K562 (cell line): Measurements from ENCODE around the gene JADE3. TPM values are rescaled to one million over a fixed set of nuclear protein-coding genes. Genes with fewer than 3 reads are reported as not detected.

Experiments
- ATAC-seq: fragments of 200-7000 bp; cut with Tn5 transposase; 3 replicates; pipeline ENCODE4 v1.9.1; 2020; ENCODE audit warnings: moderate library complexity
- BruUV-seq: library from RNA; stranded (reverse); fragments of 400-500 nt; replicated peaks from 2 replicates; lab custom pipeline; 2021; lab: Mats Ljungman, UMichigan
- CTCF ChIA-PET: fragments of 300-600 bp; formaldehyde crosslinking; extraction: SDS; loops from one replicate; lab custom pipeline; 2021; ENCODE audit warnings: low intra/inter-chr PET ratio; lab: Yijun Ruan, JAX
- POLR2A ChIA-PET: fragments of 300-600, 350-650 bp; sonication (Branson Sonifier 250); formaldehyde crosslinking; extraction: SDS; loops from one replicate; lab custom pipeline; 2021; ENCODE audit warnings: antibody characterized with exemption, inconsistent platforms; lab: Yijun Ruan, JAX
- DNase-seq, 4 experiments: peaks; one replicate each; pipeline versions ENCODE4 v3.0.0 to v3.0.0-alpha.2; 2011 to 2018; ENCODE audit warnings: low spot score in 3 of 4, mixed read lengths in 3 of 4; ENCODE audit errors: extremely low read depth in 1 of 4
- FAIRE-seq: peaks from 2 replicates; lab custom pipeline; 2011; peaks lifted over from hg19 to GRCh38; lab: Jason Lieb, UNC
- H2AFZ ChIP-seq: 2 replicates; pipeline ENCODE4 v1.6.0; 2011; ENCODE audit warnings: low read depth, low read length, control low read depth, inconsistent platforms
- H3K27ac ChIP-seq: fragments of 200-600 bp; 3 replicates; pipeline ENCODE4 v1.8.0; 2011; ENCODE audit warnings: low read depth, mild to moderate bottlenecking, control low read depth, inconsistent platforms, low read length, moderate library complexity, mixed read lengths; ENCODE audit errors: extremely low read depth
- H3K27me3 ChIP-seq, 2 experiments: fragments of 300-600 bp in 1 of 2; 2 replicates in 1 of 2; 3 replicates in 1 of 2; pipeline versions ENCODE4 v1.6.0 to v1.8.0; 2011; ENCODE audit warnings: inconsistent platforms in 2 of 2, low read length in 2 of 2, mild to moderate bottlenecking in 1 of 2, mixed read lengths in 1 of 2, moderate library complexity in 1 of 2; ENCODE audit not compliant: control insufficient read depth in 2 of 2, insufficient read depth in 2 of 2
- H3K36me3 ChIP-seq: fragments of 300-600 bp; 3 replicates; pipeline ENCODE4 v1.8.0; 2011; ENCODE audit warnings: mild to moderate bottlenecking, low read length, inconsistent platforms; ENCODE audit not compliant: control insufficient read depth, insufficient read depth
- H3K4me1 ChIP-seq, 2 experiments: fragments of 200-600 bp in 1 of 2; replicated peaks in 1 of 2; 2 replicates in 1 of 2; 3 replicates in 1 of 2; pipeline versions ENCODE4 v1.5.1 to v1.8.0; 2011; ENCODE audit warnings: inconsistent platforms in 2 of 2, low read length in 2 of 2, mild to moderate bottlenecking in 1 of 2, mixed read lengths in 1 of 2, moderate library complexity in 1 of 2; ENCODE audit not compliant: control insufficient read depth in 2 of 2, insufficient read depth in 2 of 2
- H3K4me2 ChIP-seq: 2 replicates; pipeline ENCODE4 v1.6.1; 2011; ENCODE audit warnings: low read length, control low read depth, inconsistent platforms, mixed read lengths; ENCODE audit not compliant: insufficient read depth
- H3K4me3 ChIP-seq: fragments of 200-600 bp; sonication (generic), shearing (Covaris generic); 2 replicates; pipeline ENCODE4 v1.5.1; 2016; ENCODE audit warnings: control low read depth, inconsistent platforms
- H3K79me2 ChIP-seq: fragments of 200-600 bp; 3 replicates; pipeline ENCODE4 v1.8.0; 2011; ENCODE audit warnings: low read length, inconsistent platforms; ENCODE audit not compliant: control insufficient read depth, insufficient read depth
- H3K9ac ChIP-seq, 2 experiments: 2 replicates each; pipeline versions ENCODE4 v1.6.0 to v1.6.1; 2011; ENCODE audit warnings: low read depth in 2 of 2, low read length in 2 of 2, control low read depth in 1 of 2, inconsistent platforms in 1 of 2, mild to moderate bottlenecking in 1 of 2, mixed read lengths in 1 of 2; ENCODE audit not compliant: insufficient read depth in 1 of 2
- H3K9me1 ChIP-seq: one replicate; pipeline ENCODE4 v1.6.0; 2011; ENCODE audit warnings: inconsistent platforms, mild to moderate bottlenecking, low read length, moderate library complexity; ENCODE audit not compliant: control insufficient read depth, insufficient read depth
- H3K9me3 ChIP-seq: replicated peaks from 2 replicates; pipeline ENCODE4 v1.5.1; 2011; ENCODE audit warnings: low read depth, low read length, inconsistent platforms; ENCODE audit not compliant: control insufficient read depth, insufficient read depth
- H4K20me1 ChIP-seq: replicated peaks from 2 replicates; pipeline ENCODE4 v1.6.1; 2011; ENCODE audit warnings: low read length, inconsistent platforms, mixed read lengths; ENCODE audit not compliant: control insufficient read depth, insufficient read depth
- BRD9 ChIP-seq: fragments of 450-650 bp; IDR thresholded peaks from 2 replicates; pipeline ENCODE4 v1.6.1; 2018; ENCODE audit warnings: low read depth; ENCODE audit not compliant: partially characterized antibody
- CAMTA2 ChIP-seq: fragments of 250-450 bp; sonication (Bioruptor Pico); conservative IDR thresholded peaks from 2 replicates; pipeline ENCODE4 v1.5.1; 2022
- CBFA2T2 ChIP-seq: fragments of 450-650 bp; conservative IDR thresholded peaks from 2 replicates; pipeline ENCODE4 v1.6.1; 2017; ENCODE audit warnings: mild to moderate bottlenecking
- FOXK2 ChIP-seq, 2 experiments: fragments of 450-650 bp; IDR thresholded peaks in 1 of 2; conservative IDR thresholded peaks in 1 of 2; 2 replicates each; pipeline ENCODE4 v1.6.1; 2016; ENCODE audit warnings: low read depth in 2 of 2, mild to moderate bottlenecking in 1 of 2
- KDM1A ChIP-seq, 2 experiments: fragments of 450-650 bp; IDR thresholded peaks; 2 replicates each; pipeline ENCODE4 v1.6.1; 2016; ENCODE audit warnings: mild to moderate bottlenecking in 2 of 2
- MCM3 ChIP-seq: fragments of 450-650 bp; IDR thresholded peaks from 2 replicates; pipeline ENCODE4 v1.6.1; 2016
- POLR3G ChIP-seq: IDR thresholded peaks from 2 replicates; pipeline ENCODE4 v1.6.1; 2011; ENCODE audit not compliant: insufficient read length, insufficient replicate concordance; ENCODE audit errors: extremely low read depth
- RAD51 ChIP-seq: fragments of 450-650 bp; IDR thresholded peaks from 2 replicates; pipeline ENCODE4 v1.7.1; 2016; ENCODE audit warnings: low read depth, mild to moderate bottlenecking, borderline replicate concordance
- TEAD2 ChIP-seq: fragments of 450-650 bp; IDR thresholded peaks from 2 replicates; pipeline ENCODE4 v1.6.1; 2016; ENCODE audit warnings: missing genetic modification characterization, control low read depth, missing compliant biosample characterization
- XRCC4 ChIP-seq: IDR thresholded peaks from one replicate; pipeline ENCODE4 v1.6.1; 2011; ENCODE audit not compliant: insufficient read depth, insufficient read length; ENCODE audit errors: extremely low read depth
- WGBS: fragments of 100-300 bp; shearing (Covaris generic); methylation state at CpG from one replicate; pipeline ENCODE4 v1.1.6; 2016; ENCODE audit warnings: low coverage, mixed read lengths; ENCODE audit not compliant: insufficient coverage; ENCODE audit errors: missing lambda C conversion rate; 5-methylcytosine and 5-hydroxymethylcytosine counted together
- in situ Hi-C: fragments of 300-500 bp; cut with MboI; formaldehyde crosslinking; loops from 4 replicates; pipeline ENCODE4 v1.15.0; 2018; ENCODE audit warnings: inconsistent platforms, mixed read lengths
- intact Hi-C: fragments of 100-400 bp; cut with micrococcal nuclease; formaldehyde crosslinking; loops from 2 replicates; pipeline ENCODE4 v1.14.2; 2022
- polyA plus RNA-seq, 8 experiments: library from polyadenylated mRNA; depleted of rRNA in 4 of 8; stranded (reverse) in 5 of 8; unstranded in 3 of 8; fragments of >200 nt; fragmentation: Nextera tagmentation in 2 of 8; fragmentation: Illumina TruSeq in 1 of 8; extraction: Ambion mirVana in 2 of 8; extraction: Trizol in 1 of 8; gene quantifications; 2 replicates each; pipeline versions ENCODE4 v1.2.1 to v1.2.3, GENCODE V29; 2011 to 2014; ENCODE audit warnings: inconsistent platforms in 1 of 8, missing spikeins in 1 of 8
- total RNA-seq, 7 experiments: library from RNA; depleted of rRNA in 6 of 7; stranded (reverse); fragments of >200 nt in 6 of 7; fragmentation: Illumina TruSeq in 2 of 7; extraction: Trizol in 2 of 7; gene quantifications; 2 replicates each; pipeline versions ENCODE4 v1.2.1 to v1.2.3, GENCODE V29; 2011 to 2021; ENCODE audit warnings: low replicate concordance in 1 of 7
- TF ChIP-seq, protein P1 (sequence below): fragments of 250-450 bp; sonication (Bioruptor Pico); IDR thresholded peaks from 2 replicates; pipeline ENCODE4 v1.8.0; 2021; ENCODE audit warnings: moderate library complexity, mild to moderate bottlenecking, inconsistent platforms
- TF ChIP-seq, protein P2 (sequence below): fragments of 250-450 bp; sonication (Bioruptor Pico); IDR thresholded peaks from 2 replicates; pipeline ENCODE4 v1.4.0; 2020
- TF ChIP-seq, protein P3 (sequence below): sonication (generic); formaldehyde crosslinking; IDR thresholded peaks from 2 replicates; pipeline ENCODE4 v1.8.1; 2023; ENCODE audit warnings: mild to moderate bottlenecking, missing genetic modification reagents

JADE3 gene
- total and polyA plus RNA-seq, 9 of the 15 experiments (the other 6 are each of a cell fraction or from before 2014, with no cell fraction given) = 2.6 to 10.0 (median 7.0) TPM

DNA sequence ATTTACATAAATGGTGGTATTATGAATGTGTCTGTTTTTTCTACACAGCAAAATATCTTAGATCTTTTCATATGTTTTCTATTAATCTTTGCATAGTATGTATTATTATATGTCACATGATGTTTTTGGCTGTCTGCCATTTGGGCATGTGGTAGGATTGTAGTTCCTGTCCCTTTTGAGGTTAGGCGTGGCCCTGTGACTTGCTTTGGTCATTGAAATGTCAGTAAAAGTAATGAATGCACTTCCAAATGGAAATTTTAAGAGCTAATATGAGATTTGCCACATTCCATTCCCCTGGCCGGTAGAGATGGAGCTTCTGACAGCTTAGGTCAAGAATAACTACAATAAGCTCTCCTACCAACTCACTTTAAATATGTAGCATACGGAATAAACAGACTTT is 45.1 kb downstream of the JADE3 start (continued):
- TF ChIP-seq RAD51 = 0 out of 2 replicates have a peak, but pooled peaks have one; percentile 11
- TF ChIP-seq, protein P1, sequence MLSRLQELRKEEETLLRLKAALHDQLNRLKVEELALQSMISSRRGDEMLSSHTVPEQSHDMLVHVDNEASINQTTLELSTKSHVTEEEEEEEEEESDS = no peak

DNA sequence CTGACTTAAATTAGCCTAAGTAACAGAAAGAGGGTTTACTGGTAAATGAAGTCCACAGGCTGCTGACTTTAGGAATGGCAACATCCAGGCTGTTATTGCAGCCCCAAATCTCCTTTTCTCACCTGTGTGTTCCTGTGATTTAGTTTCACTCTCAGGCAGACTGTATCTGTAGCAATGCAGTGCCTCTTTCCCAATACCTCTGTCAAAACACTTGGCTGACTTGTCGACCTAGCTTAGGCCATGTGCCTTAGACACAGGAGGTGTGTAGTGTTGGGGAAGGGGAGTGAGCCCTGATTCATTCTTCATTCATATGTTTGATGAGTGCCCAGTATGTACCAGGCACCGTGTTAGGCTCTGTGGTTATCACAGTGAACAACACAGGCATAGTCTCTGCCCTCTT is 46.9 kb downstream of the JADE3 start:
- TF ChIP-seq CAMTA2 (no peak), BRD9 (no peak), CBFA2T2 (no peak), POLR3G (no peak), FOXK2 (conservative IDR thresholded peaks at IDR 0.05 in 1 of 2, IDR thresholded peaks at IDR 0.05 in 1 of 2; ENCODE audit: low read depth in 2 of 2) (no peak), XRCC4 (no peak), TEAD2 (tag) (no peak), MCM3 (no peak), KDM1A (IDR thresholded peaks at IDR 0.05) (no peak)
- TF ChIP-seq, protein P2, sequence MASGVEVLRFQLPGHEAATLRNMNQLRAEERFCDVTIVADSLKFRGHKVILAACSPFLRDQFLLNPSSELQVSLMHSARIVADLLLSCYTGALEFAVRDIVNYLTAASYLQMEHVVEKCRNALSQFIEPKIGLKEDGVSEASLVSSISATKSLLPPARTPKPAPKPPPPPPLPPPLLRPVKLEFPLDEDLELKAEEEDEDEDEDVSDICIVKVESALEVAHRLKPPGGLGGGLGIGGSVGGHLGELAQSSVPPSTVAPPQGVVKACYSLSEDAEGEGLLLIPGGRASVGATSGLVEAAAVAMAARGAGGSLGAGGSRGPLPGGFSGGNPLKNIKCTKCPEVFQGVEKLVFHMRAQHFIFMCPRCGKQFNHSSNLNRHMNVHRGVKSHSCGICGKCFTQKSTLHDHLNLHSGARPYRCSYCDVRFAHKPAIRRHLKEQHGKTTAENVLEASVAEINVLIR (CRISPR knock-in tag) = no peak
- TF ChIP-seq, protein P3, sequence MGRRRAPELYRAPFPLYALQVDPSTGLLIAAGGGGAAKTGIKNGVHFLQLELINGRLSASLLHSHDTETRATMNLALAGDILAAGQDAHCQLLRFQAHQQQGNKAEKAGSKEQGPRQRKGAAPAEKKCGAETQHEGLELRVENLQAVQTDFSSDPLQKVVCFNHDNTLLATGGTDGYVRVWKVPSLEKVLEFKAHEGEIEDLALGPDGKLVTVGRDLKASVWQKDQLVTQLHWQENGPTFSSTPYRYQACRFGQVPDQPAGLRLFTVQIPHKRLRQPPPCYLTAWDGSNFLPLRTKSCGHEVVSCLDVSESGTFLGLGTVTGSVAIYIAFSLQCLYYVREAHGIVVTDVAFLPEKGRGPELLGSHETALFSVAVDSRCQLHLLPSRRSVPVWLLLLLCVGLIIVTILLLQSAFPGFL = no peak
- Histone ChIP-seq H3K36me3 (no peaks in the 10 kb centered on the region), H3K4me2 (no peak overlapping the region), H3K4me1 (no peaks in the 10 kb centered on the region), H3K9me3 (no peaks in the 10 kb centered on the region), H2AFZ (no peak overlapping the region), H3K9ac (no peak overlapping the region), H3K79me2 (no peaks in the 10 kb centered on the region), H3K27me3 (no peaks in the 10 kb centered on the region), H3K9me1 (no peaks in the 10 kb centered on the region), H3K4me3 (no peak overlapping the region), H4K20me1 (peaks cover 2% of the 10 kb centered on the region; the same call in 1 of the 2 replicates), H3K27ac (no peak overlapping the region)
- FAIRE-seq (no peak), ATAC-seq (no peak), DNase-seq (no peak)
- ChIA-PET CTCF (no interaction called here), POLR2A (interaction anchor here (0.6 kb wide), 1 partner anchor 298 kb away, joined by 3 read pairs; no protein-coding TSS in a partner anchor)
- WGBS = 0% methylated on average over 2 of the region's 2 CpGs
- intact Hi-C loops = no loop called here
- BruUV-seq = no TSS peak
- in situ Hi-C loops = no loop called here
